GM12801 (cell line): ENCODE measurements around the gene UXS1.

Source experiments
- TF ChIP-seq, protein P1 (sequence below): IDR thresholded peaks from one replicate; pipeline ENCODE4 v1.5.1; 2011; ENCODE audit warnings: control low read depth; ENCODE audit not compliant: insufficient read length; ENCODE audit errors: extremely low read depth

The UXS1 gene

GRCh38 chr2:106157416-106157815 is 36.7 kb downstream of the UXS1 start:
- TF ChIP-seq, protein P1, sequence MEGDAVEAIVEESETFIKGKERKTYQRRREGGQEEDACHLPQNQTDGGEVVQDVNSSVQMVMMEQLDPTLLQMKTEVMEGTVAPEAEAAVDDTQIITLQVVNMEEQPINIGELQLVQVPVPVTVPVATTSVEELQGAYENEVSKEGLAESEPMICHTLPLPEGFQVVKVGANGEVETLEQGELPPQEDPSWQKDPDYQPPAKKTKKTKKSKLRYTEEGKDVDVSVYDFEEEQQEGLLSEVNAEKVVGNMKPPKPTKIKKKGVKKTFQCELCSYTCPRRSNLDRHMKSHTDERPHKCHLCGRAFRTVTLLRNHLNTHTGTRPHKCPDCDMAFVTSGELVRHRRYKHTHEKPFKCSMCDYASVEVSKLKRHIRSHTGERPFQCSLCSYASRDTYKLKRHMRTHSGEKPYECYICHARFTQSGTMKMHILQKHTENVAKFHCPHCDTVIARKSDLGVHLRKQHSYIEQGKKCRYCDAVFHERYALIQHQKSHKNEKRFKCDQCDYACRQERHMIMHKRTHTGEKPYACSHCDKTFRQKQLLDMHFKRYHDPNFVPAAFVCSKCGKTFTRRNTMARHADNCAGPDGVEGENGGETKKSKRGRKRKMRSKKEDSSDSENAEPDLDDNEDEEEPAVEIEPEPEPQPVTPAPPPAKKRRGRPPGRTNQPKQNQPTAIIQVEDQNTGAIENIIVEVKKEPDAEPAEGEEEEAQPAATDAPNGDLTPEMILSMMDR = no peak

- TF ChIP-seq, protein P1 = no peak
These were observed 37.5 kb downstream of the UXS1 start for GRCh38 chr2:106156305-106157296.

DNA sequence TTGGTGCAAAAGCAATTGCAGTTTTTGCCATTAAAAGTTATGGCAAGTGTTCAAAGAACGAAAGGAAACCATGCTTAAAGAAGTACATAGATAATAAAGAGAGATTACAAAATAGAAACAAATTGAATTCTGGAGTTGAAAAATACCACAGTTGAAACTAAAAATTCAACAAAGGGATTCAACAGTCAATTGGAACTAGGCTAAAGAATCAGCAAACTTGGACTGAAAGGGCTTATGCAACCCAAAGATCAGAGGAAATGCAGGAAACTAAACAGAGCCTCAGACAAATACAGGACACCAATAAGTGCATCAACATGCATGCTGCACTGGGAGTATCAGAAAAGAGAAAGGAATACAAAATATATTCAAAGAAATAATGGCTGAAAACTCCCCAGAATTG is 40.3 kb downstream of the UXS1 start:
- TF ChIP-seq, protein P1 = no peak

DNA sequence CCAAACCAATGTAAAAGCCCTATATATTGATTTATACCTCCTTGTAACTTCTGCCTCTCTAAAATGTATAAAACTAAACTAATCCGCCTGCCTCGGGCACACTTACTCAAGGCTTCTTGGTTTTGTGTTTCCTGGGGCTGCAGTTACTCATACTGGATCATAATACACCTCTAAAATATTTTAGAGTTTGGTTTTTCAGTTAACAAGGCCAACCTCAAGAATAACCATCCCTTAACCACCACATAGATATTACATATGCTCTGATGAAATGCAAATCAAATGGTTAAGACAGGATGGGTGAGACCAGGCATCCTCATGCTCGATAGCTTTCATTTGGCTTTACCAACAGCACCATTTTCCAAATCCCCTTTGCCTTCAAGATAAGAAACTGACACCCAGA is 46.4 kb downstream of the UXS1 start:
- TF ChIP-seq, protein P1 = no peak

GRCh38 chr2:106147159-106147558 is 46.9 kb downstream of the UXS1 start:
- TF ChIP-seq, protein P1 = no peak

DNA sequence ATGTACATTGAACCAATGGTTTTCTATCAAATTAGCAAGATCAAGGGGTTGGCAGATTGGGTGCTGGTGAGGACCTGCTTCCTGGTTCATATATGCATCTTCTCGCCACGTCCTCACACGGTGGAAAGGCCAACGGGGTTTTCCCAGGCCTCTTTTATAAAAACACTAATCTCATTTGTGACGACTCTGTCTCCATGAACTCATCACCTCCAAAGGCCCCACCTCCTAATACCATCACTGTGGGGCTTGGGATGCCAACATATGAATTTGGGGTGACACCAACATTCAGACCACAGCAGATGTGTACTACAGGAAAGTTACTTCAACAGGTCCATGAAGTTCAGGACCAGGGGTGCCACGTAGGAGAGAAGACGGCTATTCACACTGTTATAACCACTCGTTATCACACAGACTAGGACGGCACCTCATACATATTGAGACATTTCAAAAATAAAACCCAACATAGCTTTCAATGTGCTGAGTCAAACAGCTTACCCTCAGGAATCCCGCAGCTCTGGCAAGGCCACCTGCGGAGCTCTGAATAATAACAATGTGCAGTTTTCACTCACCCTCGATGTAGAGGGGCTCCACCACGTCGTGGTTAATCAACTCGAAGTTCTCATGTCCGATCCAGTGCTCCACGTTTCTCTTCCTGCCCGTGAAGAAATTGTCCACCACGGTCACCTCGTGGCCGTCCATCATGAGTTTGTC is 49.3 kb downstream of the UXS1 start:
- TF ChIP-seq, protein P1 = no peak

- TF ChIP-seq, protein P1 = no peak
These were observed 50.4 kb downstream of the UXS1 start for GRCh38 chr2:106143495-106144215.
